MCF 10A (cell line): ENCODE results near the gene FCMR. TPM values are rescaled to one million over a fixed set of nuclear protein-coding genes. Genes with fewer than 3 reads are reported as not detected.

Source experiments
- BruUV-seq: library from RNA; stranded (reverse); fragments of 400-500 nt; replicated peaks from 2 replicates; lab custom pipeline; 2021; lab: Mats Ljungman, UMichigan
- CTCF ChIA-PET: fragments of 300-600 bp; sonication (Branson Sonifier 250); formaldehyde crosslinking; extraction: SDS; loops from one replicate; lab custom pipeline; 2021; ENCODE audit warnings: antibody characterized with exemption, inconsistent platforms; lab: Yijun Ruan, JAX
- POLR2A ChIA-PET: fragments of 300-600, 350-650 bp; sonication (Branson Sonifier 250); formaldehyde crosslinking; extraction: SDS; loops from one replicate; lab custom pipeline; 2020; ENCODE audit warnings: antibody characterized with exemption, inconsistent platforms; lab: Yijun Ruan, JAX
- DNase-seq: peaks from one replicate; pipeline ENCODE4 v3.0.0-alpha.2; 2018; ENCODE audit not compliant: unreplicated experiment
- H3K27ac Mint-ChIP-seq: one replicate; pipeline ENCODE4 v1.8.0; 2022; ENCODE audit warnings: mild to moderate bottlenecking, low read depth, mixed read lengths; ENCODE audit not compliant: unreplicated experiment
- H3K27me3 Mint-ChIP-seq: one replicate; pipeline ENCODE4 v1.8.0; 2022; ENCODE audit warnings: mixed read lengths; ENCODE audit not compliant: insufficient read depth, unreplicated experiment
- H3K36me3 Mint-ChIP-seq: one replicate; pipeline ENCODE4 v1.8.0; 2022; ENCODE audit warnings: mild to moderate bottlenecking, moderate library complexity, mixed read lengths; ENCODE audit not compliant: insufficient read depth, unreplicated experiment
- H3K4me1 Mint-ChIP-seq: one replicate; pipeline ENCODE4 v1.8.0; 2022; ENCODE audit warnings: mixed read lengths; ENCODE audit not compliant: insufficient read depth, unreplicated experiment
- H3K4me3 Mint-ChIP-seq: one replicate; pipeline ENCODE4 v1.8.0; 2022; ENCODE audit warnings: mild to moderate bottlenecking, moderate library complexity, mixed read lengths; ENCODE audit not compliant: unreplicated experiment
- H3K9me3 Mint-ChIP-seq: one replicate; pipeline ENCODE4 v1.8.0; 2022; ENCODE audit warnings: mixed read lengths; ENCODE audit not compliant: unreplicated experiment
- CTCF ChIP-seq: fragments of 200-600 bp; IDR thresholded peaks from one replicate; pipeline ENCODE4 v1.8.0; 2022; ENCODE audit warnings: antibody characterized with exemption, mild to moderate bottlenecking; ENCODE audit not compliant: unreplicated experiment
- intact Hi-C: fragments of 100-400 bp; cut with micrococcal nuclease; formaldehyde crosslinking; loops from 2 replicates; pipeline ENCODE4 v1.14.1; 2022
- total RNA-seq: library from RNA; stranded (reverse); gene quantifications from 2 replicates; pipeline ENCODE4 v1.2.3, GENCODE V29; 2022

The FCMR gene
- total RNA-seq, 1 experiment from 2014 or later: 10.1 TPM

- CTCF ChIA-PET: interaction anchor here (1.0 to 3.2 kb wide), 9 partner anchors 9 to 256 kb away, joined by 3 to 15 read pairs (median 6); partner anchors contain the start of gene IL20
- Mint-ChIP-seq H3K9me3 (peaks cover 6% of the 10 kb centered on the region), H3K36me3 (no peaks in the 10 kb centered on the region), H3K4me1 (peaks cover 80% of the 10 kb centered on the region), H3K27me3 (no peaks in the 10 kb centered on the region), H3K4me3 (no peak overlapping the region), H3K27ac (no peak overlapping the region)
- intact Hi-C loops: no loop called here
- TF ChIP-seq CTCF: no peak
- POLR2A ChIA-PET: interaction anchor here (1.2 to 6.2 kb wide), 11 partner anchors 9 to 253 kb away, joined by 3 to 86 read pairs (median 6); partner anchors contain the start of genes C1orf116 and IL24
- BruUV-seq: no TSS peak
- no peak for DNase-seq
Observed at GRCh38 chr1:206886831-206887230, 34.9 kb downstream of the FCMR start.

GRCh38 chr1:206885341-206886060 is 36.2 kb downstream of the FCMR start:
- no peaks in the 10 kb centered on the region for H3K36me3 Mint-ChIP-seq
- BruUV-seq: no TSS peak
- peak overlapping the region; percentile 5 for H3K4me3 Mint-ChIP-seq
- peaks cover 66% of the 10 kb centered on the region for H3K4me1 Mint-ChIP-seq
- no peaks in the 10 kb centered on the region for H3K27me3 Mint-ChIP-seq
- DNase-seq: peak; percentile 90
- intact Hi-C loops: no loop called here
- peak overlapping the region; percentile 58 for H3K27ac Mint-ChIP-seq
- ChIA-PET POLR2A (interaction anchor here (0.6 to 6.2 kb wide), 21 partner anchors 10 to 870 kb away, joined by 3 to 86 read pairs (median 5); partner anchors contain the start of genes C1orf116, IL20, IL24 and PFKFB2), CTCF (interaction anchor here (0.6 to 3.2 kb wide), 19 partner anchors 10 to 254 kb away, joined by 3 to 30 read pairs (median 5); partner anchors contain the start of genes IL20 and IL24)
- TF ChIP-seq CTCF: no peak
- H3K9me3 Mint-ChIP-seq: peaks cover 6% of the 10 kb centered on the region

- no peak overlapping the region for H3K4me3 Mint-ChIP-seq
- POLR2A ChIA-PET: interaction anchor here (0.6 to 6.2 kb wide), 15 partner anchors 9 to 1283 kb away, joined by 3 to 86 read pairs (median 7); partner anchors contain the start of genes C1orf116, IL20 and IL24
- no peak for TF ChIP-seq CTCF
- H3K27ac Mint-ChIP-seq: no peak overlapping the region
- no peaks in the 10 kb centered on the region for H3K27me3 Mint-ChIP-seq
- no TSS peak for BruUV-seq
- peaks cover 52% of the 10 kb centered on the region for H3K4me1 Mint-ChIP-seq
- H3K9me3 Mint-ChIP-seq: peaks cover 11% of the 10 kb centered on the region
- CTCF ChIA-PET: interaction anchor here (0.6 to 3.2 kb wide), 23 partner anchors 9 to 736 kb away, joined by 3 to 30 read pairs (median 5); partner anchors contain the start of gene IL20
- intact Hi-C loops: no loop called here
- DNase-seq: no peak
- H3K36me3 Mint-ChIP-seq: no peaks in the 10 kb centered on the region
Observed at GRCh38 chr1:206883876-206884275, 37.9 kb downstream of the FCMR start.

GRCh38 chr1:206883160-206883559 is 38.6 kb downstream of the FCMR start:
- CTCF ChIA-PET: interaction anchor here (0.6 to 3.2 kb wide), 14 partner anchors 9 to 253 kb away, joined by 3 to 30 read pairs (median 6); partner anchors contain the start of gene IL20

More at GRCh38 chr1:206883160-206883559, 38.6 kb downstream of the FCMR start:
- Mint-ChIP-seq H3K9me3 (peaks cover 18% of the 10 kb centered on the region), H3K27ac (peak overlapping the region; percentile 6), H3K36me3 (no peaks in the 10 kb centered on the region), H3K4me1 (peaks cover 47% of the 10 kb centered on the region), H3K4me3 (no peak overlapping the region), H3K27me3 (no peaks in the 10 kb centered on the region)
- intact Hi-C loops: no loop called here
- DNase-seq: no peak
- no peak for TF ChIP-seq CTCF
- POLR2A ChIA-PET: interaction anchor here (0.6 to 6.2 kb wide), 12 partner anchors 8 to 1283 kb away, joined by 3 to 86 read pairs (median 6); partner anchors contain the start of genes C1orf116, DYRK3, IL20 and IL24
- BruUV-seq: no TSS peak
